ENCODE measurements around the gene TRAFD1.

- TF ChIP-seq GATA3 (IDR thresholded peaks at IDR 0.05; ENCODE audit: low read depth, low read length) (no peak), GATA2 (IDR thresholded peaks at IDR 0.05; ENCODE audit: low read depth, low read length) (no peak)
Measured at GRCh38 chr12:112169161-112169872, 44.0 kb downstream of the TRAFD1 start.

All from SH-SY5Y (cell line).